Measurements from ENCODE around the gene HDAC10. TPM values are rescaled to one million over a fixed set of nuclear protein-coding genes. Genes with fewer than 3 reads are reported as not detected.

HDAC10 gene
- polyA plus RNA-seq, 1 of the 3 experiments (the other 2 are of a cell fraction): 51.9 TPM

DNA sequence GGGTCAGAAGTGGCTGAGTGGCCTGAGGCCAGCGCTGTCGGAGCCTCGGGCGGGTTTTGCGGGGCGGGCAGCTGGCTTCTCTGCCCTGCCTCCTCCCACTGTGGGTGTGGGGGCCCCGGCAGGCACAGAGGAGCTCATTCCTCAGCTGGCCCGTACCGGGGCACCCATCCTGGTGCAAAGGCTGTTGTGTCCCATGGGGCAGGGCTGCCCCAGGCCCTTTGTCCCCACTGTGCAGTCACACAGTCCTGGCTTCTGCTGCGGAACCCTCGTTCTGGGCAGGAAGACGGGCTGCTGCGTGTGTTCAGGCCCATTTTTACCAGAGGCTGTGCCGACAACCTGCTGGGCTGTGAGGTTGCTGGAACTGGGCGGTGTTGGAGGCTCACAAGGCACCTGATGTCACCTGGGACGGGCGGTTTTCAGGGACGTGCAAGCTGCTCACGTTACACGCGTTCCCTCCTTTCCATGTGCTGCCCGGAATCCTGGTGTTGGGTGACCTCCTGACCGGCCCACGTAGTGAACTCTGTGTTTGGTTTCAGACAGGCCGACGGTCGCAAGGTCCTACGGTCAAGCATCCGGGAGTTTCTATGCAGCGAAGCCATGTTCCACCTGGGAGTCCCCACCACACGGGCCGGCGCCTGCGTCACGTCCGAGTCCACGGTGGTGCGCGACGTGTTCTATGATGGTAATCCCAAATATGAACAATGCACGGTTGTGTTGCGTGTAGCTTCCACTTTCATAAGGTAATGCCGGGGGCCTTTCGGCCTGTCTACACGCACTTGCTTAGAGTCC, 45.1 kb downstream of the HDAC10 start:
- peaks cover 0 to 7% of the 10 kb centered on the region in 2 experiments; a peak in 1 of 4 replicates for H3K4me1 ChIP-seq (ENCODE audit: control insufficient read depth in 1 of 2, insufficient read depth in 2 of 2, low read depth in 1 of 2, low read length in 1 of 2)
- no peak overlapping the region for H2AFZ ChIP-seq (ENCODE audit: low read depth)
- H3K27me3 ChIP-seq (ENCODE audit: insufficient read depth): no peaks in the 10 kb centered on the region
- peaks cover 4% of the 10 kb centered on the region for H3F3A ChIP-seq (replicated peaks; ENCODE audit: insufficient read depth)
- no peak overlapping the region for H3K4me2 ChIP-seq
- POLR2A ChIA-PET: interaction anchor here (0.7 kb wide), 1 partner anchor 52 kb away, joined by 4 read pairs; no protein-coding TSS in a partner anchor
- CTCF ChIA-PET: interaction anchor here (0.8 to 3.9 kb wide), 12 partner anchors 9 to 276 kb away, joined by 3 to 52 read pairs (median 4); partner anchors contain the start of gene PANX2
- DNase-seq: no peak
- WGBS (ENCODE audit: low lambda C conversion rate): 95% methylated on average over 29 of the region's 45 CpGs
- H4K20me1 ChIP-seq (ENCODE audit: insufficient read depth): peaks cover 11% of the 10 kb centered on the region
- peaks cover 45% of the 10 kb centered on the region for H3K79me2 ChIP-seq (ENCODE audit: insufficient read depth)
- peaks cover 27% of the 10 kb centered on the region in 2 experiments for H3K36me3 ChIP-seq (replicated peaks in 1 of 2; ENCODE audit: control insufficient read depth in 1 of 2, insufficient read depth in 2 of 2, low read length in 1 of 2)
- TF ChIP-seq FOSL2 (IDR thresholded peaks at IDR 0.05; ENCODE audit: borderline replicate concordance, low read depth) (no peak), EZH2phosphoT487 (IDR thresholded peaks at IDR 0.05; ENCODE audit: borderline replicate concordance, low read depth) (no peak), FOXM1 (IDR thresholded peaks at IDR 0.05; ENCODE audit: low read depth) (no peak), PBX3 (IDR thresholded peaks at IDR 0.05) (no peak), ZBTB33 (IDR thresholded peaks at IDR 0.05; ENCODE audit: borderline replicate concordance, low read depth) (no peak), FOXJ3 (CRISPR knock-in tag; IDR thresholded peaks at IDR 0.05) (no peak), POLR2AphosphoS5 (IDR thresholded peaks at IDR 0.05; ENCODE audit: low read depth, low read length) (no peak), IRF3 (IDR thresholded peaks at IDR 0.05; ENCODE audit: low read depth, low read length) (no peak), CHD2 (IDR thresholded peaks at IDR 0.05; ENCODE audit: low read length, partially characterized antibody) (no peak), NRF1 (IDR thresholded peaks at IDR 0.05; ENCODE audit: low read depth, low read length) (no peak), RFX5 (IDR thresholded peaks at IDR 0.05; ENCODE audit: low read length) (no peak), NFIC (IDR thresholded peaks at IDR 0.05; ENCODE audit: borderline replicate concordance) (no peak), YY1 (IDR thresholded peaks at IDR 0.05; ENCODE audit: low read depth) (no peak), RCOR1 (IDR thresholded peaks at IDR 0.05; ENCODE audit: low read length) (no peak), ELF1 (IDR thresholded peaks at IDR 0.05) (no peak), TCF12 (IDR thresholded peaks at IDR 0.05) (no peak), MEF2A (IDR thresholded peaks at IDR 0.05; ENCODE audit: borderline replicate concordance, low read depth) (no peak)
- TF ChIP-seq, protein P1, sequence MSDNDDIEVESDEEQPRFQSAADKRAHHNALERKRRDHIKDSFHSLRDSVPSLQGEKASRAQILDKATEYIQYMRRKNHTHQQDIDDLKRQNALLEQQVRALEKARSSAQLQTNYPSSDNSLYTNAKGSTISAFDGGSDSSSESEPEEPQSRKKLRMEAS (IDR thresholded peaks at IDR 0.05; ENCODE audit: low read depth): no peak
- TF ChIP-seq, protein P2, sequence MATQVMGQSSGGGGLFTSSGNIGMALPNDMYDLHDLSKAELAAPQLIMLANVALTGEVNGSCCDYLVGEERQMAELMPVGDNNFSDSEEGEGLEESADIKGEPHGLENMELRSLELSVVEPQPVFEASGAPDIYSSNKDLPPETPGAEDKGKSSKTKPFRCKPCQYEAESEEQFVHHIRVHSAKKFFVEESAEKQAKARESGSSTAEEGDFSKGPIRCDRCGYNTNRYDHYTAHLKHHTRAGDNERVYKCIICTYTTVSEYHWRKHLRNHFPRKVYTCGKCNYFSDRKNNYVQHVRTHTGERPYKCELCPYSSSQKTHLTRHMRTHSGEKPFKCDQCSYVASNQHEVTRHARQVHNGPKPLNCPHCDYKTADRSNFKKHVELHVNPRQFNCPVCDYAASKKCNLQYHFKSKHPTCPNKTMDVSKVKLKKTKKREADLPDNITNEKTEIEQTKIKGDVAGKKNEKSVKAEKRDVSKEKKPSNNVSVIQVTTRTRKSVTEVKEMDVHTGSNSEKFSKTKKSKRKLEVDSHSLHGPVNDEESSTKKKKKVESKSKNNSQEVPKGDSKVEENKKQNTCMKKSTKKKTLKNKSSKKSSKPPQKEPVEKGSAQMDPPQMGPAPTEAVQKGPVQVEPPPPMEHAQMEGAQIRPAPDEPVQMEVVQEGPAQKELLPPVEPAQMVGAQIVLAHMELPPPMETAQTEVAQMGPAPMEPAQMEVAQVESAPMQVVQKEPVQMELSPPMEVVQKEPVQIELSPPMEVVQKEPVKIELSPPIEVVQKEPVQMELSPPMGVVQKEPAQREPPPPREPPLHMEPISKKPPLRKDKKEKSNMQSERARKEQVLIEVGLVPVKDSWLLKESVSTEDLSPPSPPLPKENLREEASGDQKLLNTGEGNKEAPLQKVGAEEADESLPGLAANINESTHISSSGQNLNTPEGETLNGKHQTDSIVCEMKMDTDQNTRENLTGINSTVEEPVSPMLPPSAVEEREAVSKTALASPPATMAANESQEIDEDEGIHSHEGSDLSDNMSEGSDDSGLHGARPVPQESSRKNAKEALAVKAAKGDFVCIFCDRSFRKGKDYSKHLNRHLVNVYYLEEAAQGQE (IDR thresholded peaks at IDR 0.05; ENCODE audit: low read depth, low read length): no peak
- TF ChIP-seq, protein P3, sequence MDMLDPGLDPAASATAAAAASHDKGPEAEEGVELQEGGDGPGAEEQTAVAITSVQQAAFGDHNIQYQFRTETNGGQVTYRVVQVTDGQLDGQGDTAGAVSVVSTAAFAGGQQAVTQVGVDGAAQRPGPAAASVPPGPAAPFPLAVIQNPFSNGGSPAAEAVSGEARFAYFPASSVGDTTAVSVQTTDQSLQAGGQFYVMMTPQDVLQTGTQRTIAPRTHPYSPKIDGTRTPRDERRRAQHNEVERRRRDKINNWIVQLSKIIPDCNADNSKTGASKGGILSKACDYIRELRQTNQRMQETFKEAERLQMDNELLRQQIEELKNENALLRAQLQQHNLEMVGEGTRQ (IDR thresholded peaks at IDR 0.05; ENCODE audit: borderline replicate concordance, low read depth, low read length): no peak
- H3K9me3 ChIP-seq: no peaks in the 10 kb centered on the region
- H3K27ac ChIP-seq (ENCODE audit: low read depth in 2 of 2, low read length in 1 of 2): no peak overlapping the region
- no peaks in the 10 kb centered on the region for H3K9me2 ChIP-seq
- no peak overlapping the region for H3K4me3 ChIP-seq (ENCODE audit: low read depth in 2 of 2, low read length in 1 of 2)
- H3K9ac ChIP-seq: no peak overlapping the region
